ENCODE results near the gene FAM89A. TPM values are rescaled to one million over a fixed set of nuclear protein-coding genes. Genes with fewer than 3 reads are reported as not detected.
A peak's percentile ranks its signal among the peaks of the same experiment; 100 is the strongest.

The FAM89A gene
- polyA plus RNA-seq, 1 donor = 4.1 TPM

GRCh38 chr1:231072041-231072440 lies 32.0 kb upstream of the FAM89A start:
- H3K27ac ChIP-seq (ENCODE audit: low read length) = no peak overlapping the region
- H3K36me3 ChIP-seq (ENCODE audit: control insufficient read depth, insufficient read depth, low read length) = no peaks in the 10 kb centered on the region
- no peaks in the 10 kb centered on the region for H3K4me1 ChIP-seq (ENCODE audit: control insufficient read depth, insufficient read depth, low read length)
- peaks cover 3% of the 10 kb centered on the region for H3K27me3 ChIP-seq (ENCODE audit: control insufficient read depth, insufficient read depth, low read length)
- WGBS (ENCODE audit: insufficient coverage, low lambda C conversion rate) = no CpG with 5 or more reads among the region's 6 CpGs
- H3K4me3 ChIP-seq (ENCODE audit: low read length) = no peak overlapping the region
- no peaks in the 10 kb centered on the region for H3K9me3 ChIP-seq (ENCODE audit: control insufficient read depth, low read depth, low read length)
- no peak for DNase-seq

- DNase-seq = no peak
- H3K4me1 ChIP-seq (ENCODE audit: control insufficient read depth, insufficient read depth, low read length) = no peaks in the 10 kb centered on the region
- H3K36me3 ChIP-seq (ENCODE audit: control insufficient read depth, insufficient read depth, low read length) = no peaks in the 10 kb centered on the region
- 60% methylated on average over 1 of the region's 8 CpGs for WGBS (ENCODE audit: insufficient coverage, low lambda C conversion rate)
- H3K27me3 ChIP-seq (ENCODE audit: control insufficient read depth, insufficient read depth, low read length) = peaks cover 5% of the 10 kb centered on the region
- H3K27ac ChIP-seq (ENCODE audit: low read length) = no peak overlapping the region
- no peak overlapping the region for H3K4me3 ChIP-seq (ENCODE audit: low read length)
- no peaks in the 10 kb centered on the region for H3K9me3 ChIP-seq (ENCODE audit: control insufficient read depth, low read depth, low read length)
Measured at GRCh38 chr1:231070758-231071444, 30.8 kb upstream of the FAM89A start.

- Histone ChIP-seq H3K27ac (ENCODE audit: low read length) (no peak overlapping the region), H3K4me1 (ENCODE audit: control insufficient read depth, insufficient read depth, low read length) (no peaks in the 10 kb centered on the region), H3K9me3 (ENCODE audit: control insufficient read depth, low read depth, low read length) (no peaks in the 10 kb centered on the region), H3K36me3 (ENCODE audit: control insufficient read depth, insufficient read depth, low read length) (no peaks in the 10 kb centered on the region), H3K4me3 (ENCODE audit: low read length) (no peak overlapping the region), H3K27me3 (ENCODE audit: control insufficient read depth, insufficient read depth, low read length) (peaks cover 5% of the 10 kb centered on the region)
- no CpG with 5 or more reads among the region's 8 CpGs for WGBS (ENCODE audit: insufficient coverage, low lambda C conversion rate)
- DNase-seq = no peak
Measured at GRCh38 chr1:231069333-231069732, 29.3 kb upstream of the FAM89A start.

- WGBS (ENCODE audit: insufficient coverage, low lambda C conversion rate) = 14% methylated on average over 1 of the region's 4 CpGs
- H3K4me1 ChIP-seq (ENCODE audit: control insufficient read depth, insufficient read depth, low read length) = no peaks in the 10 kb centered on the region
- no peak overlapping the region for H3K27ac ChIP-seq (ENCODE audit: low read length)
- no peak for DNase-seq
- H3K4me3 ChIP-seq (ENCODE audit: low read length) = no peak overlapping the region
- no peaks in the 10 kb centered on the region for H3K9me3 ChIP-seq (ENCODE audit: control insufficient read depth, low read depth, low read length)
- H3K27me3 ChIP-seq (ENCODE audit: control insufficient read depth, insufficient read depth, low read length) = peaks cover 5% of the 10 kb centered on the region
- no peaks in the 10 kb centered on the region for H3K36me3 ChIP-seq (ENCODE audit: control insufficient read depth, insufficient read depth, low read length)
Measured at GRCh38 chr1:231068762-231069161, 28.7 kb upstream of the FAM89A start.

GRCh38 chr1:231065510-231066241 lies 25.6 kb upstream of the FAM89A start:
- DNase-seq = no peak
- H3K4me1 ChIP-seq (ENCODE audit: control insufficient read depth, insufficient read depth, low read length) = no peaks in the 10 kb centered on the region
- H3K4me3 ChIP-seq (ENCODE audit: low read length) = no peak overlapping the region
- H3K9me3 ChIP-seq (ENCODE audit: control insufficient read depth, low read depth, low read length) = no peaks in the 10 kb centered on the region
- H3K36me3 ChIP-seq (ENCODE audit: control insufficient read depth, insufficient read depth, low read length) = no peaks in the 10 kb centered on the region
- H3K27ac ChIP-seq (ENCODE audit: low read length) = no peak overlapping the region
- WGBS (ENCODE audit: insufficient coverage, low lambda C conversion rate) = 16% methylated on average over 2 of the region's 11 CpGs
- H3K27me3 ChIP-seq (ENCODE audit: control insufficient read depth, insufficient read depth, low read length) = peaks cover 5% of the 10 kb centered on the region

DNA sequence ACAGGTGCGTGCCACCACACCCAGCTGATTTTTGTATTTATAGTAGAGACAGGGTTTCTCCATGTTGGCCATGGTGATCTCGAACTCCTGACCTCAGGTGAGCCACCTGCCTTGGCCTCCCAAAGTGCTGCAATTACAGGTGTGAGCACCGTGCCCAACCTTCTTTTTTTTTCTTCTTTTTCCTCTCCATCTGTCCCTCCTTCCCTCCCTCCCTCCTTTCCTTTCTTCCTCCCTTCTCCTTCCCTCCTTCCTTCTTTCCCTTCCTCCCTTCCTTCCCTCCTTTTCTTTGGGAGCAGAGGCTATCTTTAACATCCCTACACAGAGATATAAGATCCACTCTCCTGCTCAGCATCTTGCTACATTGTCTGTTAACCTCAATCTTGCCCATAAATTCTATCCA lies 24.4 kb upstream of the FAM89A start:
- H3K27me3 ChIP-seq (ENCODE audit: control insufficient read depth, insufficient read depth, low read length) = peaks cover 5% of the 10 kb centered on the region
- DNase-seq = no peak
- no peak overlapping the region for H3K27ac ChIP-seq (ENCODE audit: low read length)
- no peaks in the 10 kb centered on the region for H3K9me3 ChIP-seq (ENCODE audit: control insufficient read depth, low read depth, low read length)
- 100% methylated on average over 1 of the region's 3 CpGs for WGBS (ENCODE audit: insufficient coverage, low lambda C conversion rate)
- no peaks in the 10 kb centered on the region for H3K4me1 ChIP-seq (ENCODE audit: control insufficient read depth, insufficient read depth, low read length)
- H3K4me3 ChIP-seq (ENCODE audit: low read length) = no peak overlapping the region
- H3K36me3 ChIP-seq (ENCODE audit: control insufficient read depth, insufficient read depth, low read length) = no peaks in the 10 kb centered on the region

- peaks cover 5% of the 10 kb centered on the region for H3K27me3 ChIP-seq (ENCODE audit: control insufficient read depth, insufficient read depth, low read length)
- no peak for DNase-seq
- H3K4me3 ChIP-seq (ENCODE audit: low read length) = no peak overlapping the region
- H3K27ac ChIP-seq (ENCODE audit: low read length) = no peak overlapping the region
- no peaks in the 10 kb centered on the region for H3K9me3 ChIP-seq (ENCODE audit: control insufficient read depth, low read depth, low read length)
- no peaks in the 10 kb centered on the region for H3K4me1 ChIP-seq (ENCODE audit: control insufficient read depth, insufficient read depth, low read length)
- WGBS (ENCODE audit: insufficient coverage, low lambda C conversion rate) = 75% methylated on average over 2 of the region's 6 CpGs
- no peaks in the 10 kb centered on the region for H3K36me3 ChIP-seq (ENCODE audit: control insufficient read depth, insufficient read depth, low read length)
Measured at GRCh38 chr1:231063331-231063730, 23.3 kb upstream of the FAM89A start.

GRCh38 chr1:231062500-231063270 lies 22.6 kb upstream of the FAM89A start:
- Histone ChIP-seq H3K27ac (ENCODE audit: low read length) (no peak overlapping the region), H3K27me3 (ENCODE audit: control insufficient read depth, insufficient read depth, low read length) (peaks cover 5% of the 10 kb centered on the region), H3K4me1 (ENCODE audit: control insufficient read depth, insufficient read depth, low read length) (no peaks in the 10 kb centered on the region), H3K9me3 (ENCODE audit: control insufficient read depth, low read depth, low read length) (no peaks in the 10 kb centered on the region), H3K36me3 (ENCODE audit: control insufficient read depth, insufficient read depth, low read length) (no peaks in the 10 kb centered on the region), H3K4me3 (ENCODE audit: low read length) (no peak overlapping the region)
- no peak for DNase-seq
- 82% methylated on average over 3 of the region's 11 CpGs for WGBS (ENCODE audit: insufficient coverage, low lambda C conversion rate)

GRCh38 chr1:231059566-231060193 lies 19.6 kb upstream of the FAM89A start:
- H3K4me3 ChIP-seq (ENCODE audit: low read length) = no peak overlapping the region
- WGBS (ENCODE audit: insufficient coverage, low lambda C conversion rate) = no CpG with 5 or more reads among the region's 1 CpG
- H3K27me3 ChIP-seq (ENCODE audit: control insufficient read depth, insufficient read depth, low read length) = no peaks in the 10 kb centered on the region
- no peaks in the 10 kb centered on the region for H3K9me3 ChIP-seq (ENCODE audit: control insufficient read depth, low read depth, low read length)
- H3K36me3 ChIP-seq (ENCODE audit: control insufficient read depth, insufficient read depth, low read length) = no peaks in the 10 kb centered on the region
- H3K4me1 ChIP-seq (ENCODE audit: control insufficient read depth, insufficient read depth, low read length) = no peaks in the 10 kb centered on the region
- no peak overlapping the region for H3K27ac ChIP-seq (ENCODE audit: low read length)
- no peak for DNase-seq

GRCh38 chr1:231058416-231059109 lies 18.5 kb upstream of the FAM89A start:
- Histone ChIP-seq H3K27ac (ENCODE audit: low read length) (no peak overlapping the region), H3K4me3 (ENCODE audit: low read length) (no peak overlapping the region), H3K36me3 (ENCODE audit: control insufficient read depth, insufficient read depth, low read length) (no peaks in the 10 kb centered on the region), H3K27me3 (ENCODE audit: control insufficient read depth, insufficient read depth, low read length) (no peaks in the 10 kb centered on the region), H3K4me1 (ENCODE audit: control insufficient read depth, insufficient read depth, low read length) (no peaks in the 10 kb centered on the region), H3K9me3 (ENCODE audit: control insufficient read depth, low read depth, low read length) (no peaks in the 10 kb centered on the region)
- WGBS (ENCODE audit: insufficient coverage, low lambda C conversion rate) = 60% methylated on average over 1 of the region's 8 CpGs
- DNase-seq = peak in 1 of 2 donors; percentile 15
